GM18858 (cell line): ENCODE measurements around the gene WDR81.
"Not testable (repeated sequence)": the region's sequence is repeated elsewhere in the genome, so short reads cannot be mapped to it uniquely, and the experiment has no call there.

Experiments
- ATAC-seq: cut with Tn5 transposase; IDR thresholded peaks from one replicate; pipeline ENCODE4 v1.9.1; 2021; ENCODE audit not compliant: unreplicated experiment

Gene WDR81

GRCh38 chr17:1724351-1724868 is at the start of gene WDR81:
Gene WDR81 (plus strand): TSS chr17:1724704. CDS start chr17:1724960, 256 bp downstream.
- ATAC-seq: peak; percentile 36

- ATAC-seq: no peak
Measured at GRCh38 chr17:1676401-1676800, 48.1 kb upstream of the WDR81 start.

DNA sequence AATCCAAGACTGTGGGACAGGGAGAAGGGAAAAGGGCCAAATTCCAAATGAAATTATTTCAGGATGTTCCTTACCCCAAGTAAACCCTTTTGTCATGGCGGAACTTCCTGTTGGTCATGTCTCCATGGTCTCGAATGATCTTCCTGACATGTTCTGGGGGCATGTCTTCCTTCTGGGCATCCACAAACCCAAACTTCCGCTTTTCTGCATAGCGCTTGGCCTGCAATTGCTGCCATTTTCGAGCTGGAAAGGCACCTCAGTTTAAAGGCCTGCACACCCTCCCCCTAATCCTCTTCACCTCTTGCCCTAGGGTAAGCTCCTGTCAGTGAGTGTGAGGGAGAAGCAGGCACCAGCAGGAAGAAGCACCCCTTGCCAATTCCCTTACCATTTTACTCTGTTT is 41.0 kb upstream of the WDR81 start:
- ATAC-seq: no peak

- peak; percentile 89 for ATAC-seq
Measured at GRCh38 chr17:1684378-1685189, 39.9 kb upstream of the WDR81 start, which contains the start of gene PRPF8. Gene PRPF8 (minus strand): TSS chr17:1684867. CDS start chr17:1684571, 296 bp downstream.

GRCh38 chr17:1686086-1686485 is 38.4 kb upstream of the WDR81 start:
- no peak for ATAC-seq

DNA sequence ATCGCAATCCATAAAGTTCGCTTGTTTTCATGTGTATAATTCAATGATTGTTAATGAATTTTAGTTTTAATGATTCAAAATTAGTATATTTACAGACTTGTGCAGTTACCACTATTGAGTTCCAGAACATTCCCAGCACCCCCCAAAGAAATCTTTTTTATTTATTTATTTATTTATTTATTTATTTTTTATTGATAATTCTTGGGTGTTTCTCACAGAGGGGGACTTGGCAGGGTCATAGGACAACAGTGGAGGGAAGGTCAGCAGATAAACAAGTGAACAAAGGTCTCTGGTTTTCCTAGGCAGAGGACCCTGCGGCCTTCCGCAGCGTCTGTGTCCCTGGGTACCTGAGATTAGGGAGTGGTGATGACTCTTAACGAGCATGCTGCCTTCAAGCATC is 36.1 kb upstream of the WDR81 start:
- not testable (repeated sequence) for ATAC-seq

DNA sequence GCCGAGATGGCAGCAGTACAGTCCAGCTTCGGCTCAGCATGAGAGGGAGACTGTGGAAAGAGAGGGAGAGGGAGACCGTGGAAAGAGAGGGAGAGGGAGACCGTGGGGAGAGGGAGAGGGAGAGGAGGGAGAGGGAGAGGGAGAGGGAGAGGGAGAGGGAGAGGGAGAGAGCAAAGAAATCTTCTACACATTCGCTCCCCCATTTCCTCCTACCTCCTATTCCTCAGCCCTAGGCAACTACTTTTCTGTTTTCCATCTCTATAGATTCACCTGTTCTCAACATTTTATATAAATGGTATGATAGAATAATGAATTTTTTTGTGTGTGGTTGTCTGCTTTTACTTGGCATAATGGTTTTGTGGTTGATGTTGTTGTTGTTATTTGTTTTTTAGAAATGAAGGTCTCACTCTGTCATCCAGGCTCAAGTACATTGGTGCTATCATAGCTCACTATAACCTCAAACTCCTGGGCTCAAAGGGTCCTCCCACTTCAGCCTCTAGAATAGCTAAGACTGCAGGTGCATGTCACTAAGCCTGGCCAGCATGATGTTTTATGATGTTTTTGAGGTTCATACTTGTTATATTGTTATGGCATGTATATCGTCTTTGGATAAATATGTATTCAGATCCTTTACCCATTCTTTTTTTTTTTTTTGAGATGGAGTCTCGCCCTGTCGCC is 33.8 kb upstream of the WDR81 start:
- no peak for ATAC-seq

GRCh38 chr17:1693339-1693738 is 31.2 kb upstream of the WDR81 start:
- ATAC-seq: no peak

DNA sequence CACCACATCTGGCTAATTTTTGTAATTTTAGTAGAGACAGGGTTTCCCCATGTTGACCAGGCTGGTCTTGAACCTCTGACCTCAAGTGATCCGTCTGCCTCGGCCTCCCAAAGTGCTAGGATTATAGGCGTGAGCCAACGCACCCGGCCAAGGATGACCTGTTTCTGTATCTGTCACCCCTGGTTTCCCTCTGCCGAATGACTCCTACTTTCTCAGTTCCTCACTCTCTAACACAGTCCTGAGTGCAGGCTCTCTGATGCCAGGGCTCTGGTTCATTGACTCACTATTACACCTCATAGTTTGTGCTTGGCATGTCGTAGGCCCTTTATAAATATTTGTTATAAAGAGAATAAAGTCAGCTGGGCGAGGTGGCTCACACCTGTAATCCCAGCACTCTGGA is 29.1 kb upstream of the WDR81 start:
- no peak for ATAC-seq

GRCh38 chr17:1697681-1698080 is 26.8 kb upstream of the WDR81 start:
- ATAC-seq: no peak

- ATAC-seq: not testable (repeated sequence)
Measured at GRCh38 chr17:1699891-1700290, 24.6 kb upstream of the WDR81 start.

- no peak for ATAC-seq
Measured at GRCh38 chr17:1703063-1703462, 21.4 kb upstream of the WDR81 start.

GRCh38 chr17:1705004-1705403 is 19.5 kb upstream of the WDR81 start:
- no peak for ATAC-seq

DNA sequence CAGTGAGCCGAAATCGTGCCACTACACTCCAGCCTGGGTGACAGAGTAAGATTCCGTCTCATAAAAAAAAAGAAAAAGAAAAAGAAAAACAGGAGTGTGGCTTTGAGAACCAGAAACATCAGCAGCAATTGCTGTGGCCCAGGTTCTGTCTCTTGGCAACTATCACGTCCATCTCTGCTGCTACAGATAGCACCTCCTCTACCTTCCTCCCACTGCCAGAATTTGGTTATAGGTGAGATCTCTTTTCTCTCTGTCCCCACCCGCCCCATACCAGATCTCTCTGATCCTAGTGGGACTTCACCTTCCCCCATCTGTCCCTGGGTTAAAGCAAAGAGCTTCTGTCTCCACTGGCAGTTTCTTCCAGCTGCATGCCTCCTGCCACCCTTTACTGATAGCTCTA is 17.4 kb upstream of the WDR81 start:
- no peak for ATAC-seq

- not testable (repeated sequence) for ATAC-seq
Measured at GRCh38 chr17:1708791-1709346, 15.6 kb upstream of the WDR81 start.

DNA sequence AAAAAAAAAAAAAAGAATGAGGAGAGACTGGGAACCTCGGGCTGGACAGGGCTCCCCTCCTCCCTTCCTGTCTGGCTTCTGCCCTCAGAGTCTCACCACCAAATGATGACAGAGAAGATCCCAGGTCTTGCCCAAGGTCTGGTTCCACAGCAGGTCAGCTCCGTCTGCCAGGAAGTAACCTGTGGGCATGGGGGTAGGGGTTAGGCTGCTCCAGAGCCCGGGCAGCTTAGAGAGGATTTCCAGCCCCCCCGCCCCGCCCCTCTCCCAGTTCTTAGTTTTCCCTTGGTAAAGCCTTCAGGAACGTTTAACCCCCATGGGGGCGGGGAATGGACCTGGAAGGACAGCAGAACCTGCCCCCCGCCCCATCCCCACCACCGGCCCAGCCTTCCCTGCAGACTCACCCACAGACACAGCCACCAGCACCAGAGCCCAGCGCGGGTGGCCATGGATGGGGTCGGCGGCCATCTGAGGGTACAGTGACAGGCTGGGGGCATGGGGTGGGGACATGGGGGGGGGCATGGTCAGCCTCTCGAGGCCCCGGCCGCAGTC is 15.0 kb upstream of the WDR81 start:
- ATAC-seq: no peak

DNA sequence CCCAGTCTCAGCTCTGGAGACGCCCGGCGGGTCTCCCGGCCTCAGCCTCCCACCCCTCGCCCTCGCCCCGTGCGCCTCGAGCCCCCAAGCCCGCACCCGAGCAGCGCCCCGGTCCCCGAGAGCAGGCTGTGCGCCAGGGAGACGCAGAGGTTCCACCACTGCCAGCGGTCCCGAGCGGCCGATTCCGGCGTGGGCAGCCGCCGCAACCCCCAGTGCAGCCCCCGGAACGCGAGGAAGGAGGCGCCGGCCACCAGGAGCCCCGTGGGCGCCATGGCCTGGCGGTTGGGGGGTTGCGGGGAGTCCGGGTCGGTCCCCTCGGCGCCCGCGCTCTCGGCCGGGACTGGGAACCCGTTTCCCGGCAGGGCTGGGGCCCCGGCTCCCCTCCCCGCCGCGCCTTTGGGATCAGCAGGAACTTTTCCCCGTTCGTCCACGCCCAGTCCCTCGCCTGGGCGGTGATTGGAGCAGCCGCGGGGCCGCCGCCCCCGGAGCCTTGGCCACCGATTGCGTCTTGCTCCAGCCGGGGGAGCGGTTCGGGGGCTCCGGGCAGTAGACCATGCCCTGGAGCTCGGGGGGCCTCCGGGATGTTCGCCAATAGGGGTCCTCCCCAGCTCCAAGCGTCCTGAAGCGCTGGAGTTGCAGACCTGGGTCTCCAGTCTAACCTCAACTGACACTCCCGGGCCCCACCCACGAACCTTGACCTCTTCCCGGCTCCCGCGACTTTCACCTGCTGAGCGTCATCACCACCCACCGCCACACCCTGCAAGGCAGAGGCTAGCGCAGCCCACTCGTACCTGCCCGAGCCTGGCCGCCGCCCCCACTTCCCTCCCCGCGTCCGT is 14.3 kb upstream of the WDR81 start, which contains the start of gene TLCD2:
TSS of gene TLCD2 (minus strand) at position 407 of the 836 bp plus-strand sequence. CDS start at position 272, 135 bp downstream.
- ATAC-seq: no peak

GRCh38 chr17:1710807-1711553 is 13.5 kb upstream of the WDR81 start:
- ATAC-seq: no peak

GRCh38 chr17:1711804-1712203 is 12.7 kb upstream of the WDR81 start:
- no peak for ATAC-seq

GRCh38 chr17:1712271-1712670 is 12.2 kb upstream of the WDR81 start:
- ATAC-seq: no peak
